HuH-7.5 (cell line): ENCODE measurements around the gene PPEF2.

ENCODE experiments used
- DNase-seq: peaks from one replicate; pipeline ENCODE4 v3.0.0; 2011; ENCODE audit warnings: low spot score

Gene PPEF2

GRCh38 chr4:75830906-75831305, 71.3 kb downstream of the PPEF2 start:
- no peak for DNase-seq

- DNase-seq: no peak
Measured at GRCh38 chr4:75823812-75824211, 78.4 kb downstream of the PPEF2 start.

- no peak for DNase-seq
Measured at GRCh38 chr4:75822416-75822815, 79.8 kb downstream of the PPEF2 start.

GRCh38 chr4:75821966-75822365, 80.3 kb downstream of the PPEF2 start:
- DNase-seq: no peak

- DNase-seq: no peak
Measured at GRCh38 chr4:75821216-75821615, 81.0 kb downstream of the PPEF2 start.

- no peak for DNase-seq
Measured at GRCh38 chr4:75820676-75821075, 81.6 kb downstream of the PPEF2 start.

GRCh38 chr4:75820197-75820596, 82.1 kb downstream of the PPEF2 start:
- DNase-seq: no peak

- no peak for DNase-seq
Measured at GRCh38 chr4:75819121-75819520, 83.1 kb downstream of the PPEF2 start.

GRCh38 chr4:75817901-75818300, 84.4 kb downstream of the PPEF2 start:
- DNase-seq: no peak
